Astrocyte (in vitro differentiated cells and primary cell): ENCODE results near the gene TTC36. TPM values are rescaled to one million over a fixed set of nuclear protein-coding genes. Genes with fewer than 3 reads are reported as not detected.

Experiments used
- DNase-seq: peaks from one replicate; pipeline ENCODE4 v3.0.0-alpha.2; 2010; ENCODE audit warnings: low read depth
- FAIRE-seq: peaks from 2 replicates; lab custom pipeline; 2011; peaks lifted over from hg19 to GRCh38; lab: Jason Lieb, UNC
- H2AFZ ChIP-seq: 2 replicates; pipeline ENCODE4 v1.6.0; 2012; ENCODE audit warnings: low read depth, low read length, inconsistent platforms
- H3K27ac ChIP-seq: 2 replicates; pipeline ENCODE4 v1.5.1; 2011; ENCODE audit warnings: low read depth, low read length, inconsistent platforms
- H3K27me3 ChIP-seq: 2 replicates; pipeline ENCODE4 v1.6.0; 2011; ENCODE audit warnings: low read length, inconsistent platforms; ENCODE audit not compliant: insufficient read depth
- H3K36me3 ChIP-seq: 2 replicates; pipeline ENCODE4 v1.5.1; 2011; ENCODE audit warnings: low read length, inconsistent platforms; ENCODE audit not compliant: insufficient read depth
- H3K4me1 ChIP-seq: 2 replicates; pipeline ENCODE4 v1.5.1; 2011; ENCODE audit warnings: low read length, inconsistent platforms; ENCODE audit not compliant: insufficient read depth
- H3K4me2 ChIP-seq: 2 replicates; pipeline ENCODE4 v1.6.0; 2012; ENCODE audit warnings: low read length, inconsistent platforms
- H3K4me3 ChIP-seq: 2 replicates; pipeline ENCODE4 v1.5.1; 2011; ENCODE audit warnings: low read depth, mild to moderate bottlenecking, low read length, inconsistent platforms; ENCODE audit not compliant: insufficient read depth
- H3K79me2 ChIP-seq: 2 replicates; pipeline ENCODE4 v1.6.0; 2012; ENCODE audit warnings: mild to moderate bottlenecking, low read length, inconsistent platforms; ENCODE audit not compliant: insufficient read depth
- H3K9ac ChIP-seq: 2 replicates; pipeline ENCODE4 v1.6.0; 2012; ENCODE audit warnings: mild to moderate bottlenecking, low read length, inconsistent platforms
- H3K9me3 ChIP-seq: 2 replicates; pipeline ENCODE4 v1.5.1; 2012; ENCODE audit warnings: low read depth, mild to moderate bottlenecking, low read length, inconsistent platforms; ENCODE audit not compliant: insufficient read depth
- H4K20me1 ChIP-seq: 2 replicates; pipeline ENCODE4 v1.6.0; 2012; ENCODE audit warnings: low read length, inconsistent platforms; ENCODE audit not compliant: insufficient read depth
- H3K27ac Mint-ChIP-seq: one replicate; pipeline ENCODE4 v1.8.0; 2021; ENCODE audit warnings: mild to moderate bottlenecking, mixed read lengths; ENCODE audit not compliant: unreplicated experiment
- H3K27me3 Mint-ChIP-seq: one replicate; pipeline ENCODE4 v1.8.0; 2021; ENCODE audit warnings: low read depth, mixed read lengths; ENCODE audit not compliant: unreplicated experiment
- H3K36me3 Mint-ChIP-seq: one replicate; pipeline ENCODE4 v1.8.0; 2021; ENCODE audit warnings: low read depth, mixed read lengths; ENCODE audit not compliant: unreplicated experiment
- H3K4me1 Mint-ChIP-seq: one replicate; pipeline ENCODE4 v1.8.0; 2021; ENCODE audit warnings: low read depth, mixed read lengths; ENCODE audit not compliant: unreplicated experiment
- H3K4me3 Mint-ChIP-seq: one replicate; pipeline ENCODE4 v1.8.0; 2021; ENCODE audit warnings: mild to moderate bottlenecking, moderate library complexity, mixed read lengths; ENCODE audit not compliant: unreplicated experiment
- H3K9me3 Mint-ChIP-seq: one replicate; pipeline ENCODE4 v1.8.0; 2021; ENCODE audit warnings: mild to moderate bottlenecking, mixed read lengths; ENCODE audit not compliant: unreplicated experiment
- EZH2 ChIP-seq: IDR thresholded peaks from 2 replicates; pipeline ENCODE4 v1.6.1; 2012; ENCODE audit warnings: mild to moderate bottlenecking, low read length, inconsistent platforms; ENCODE audit not compliant: insufficient read depth
- total RNA-seq: library from RNA; stranded (reverse); gene quantifications from 2 replicates; pipeline ENCODE4 v1.2.1, GENCODE V29; 2021
- TF ChIP-seq, protein P1 (sequence below): IDR thresholded peaks from 2 replicates; pipeline ENCODE4 v1.5.1; 2011; ENCODE audit warnings: low read depth, mild to moderate bottlenecking, inconsistent platforms, low read length, moderate library complexity; ENCODE audit not compliant: insufficient read depth

Gene TTC36
- total RNA-seq, 1 donor from 2014 or later: 0.43 TPM

GRCh38 chr11:118485273-118485672 is 42.0 kb upstream of the TTC36 start:
- peaks cover 9% of the 10 kb centered on the region for H3K36me3 Mint-ChIP-seq
- Histone ChIP-seq H2AFZ (no peak overlapping the region), H3K4me2 (no peak overlapping the region), H3K4me1 (no peaks in the 10 kb centered on the region), H3K27me3 (no peaks in the 10 kb centered on the region), H3K27ac (no peak overlapping the region), H3K9ac (no peak overlapping the region), H3K9me3 (no peaks in the 10 kb centered on the region), H3K4me3 (no peak overlapping the region), H4K20me1 (peaks cover 3% of the 10 kb centered on the region), H3K36me3 (peaks cover 48% of the 10 kb centered on the region), H3K79me2 (no peaks in the 10 kb centered on the region)
- H3K27me3 Mint-ChIP-seq: no peaks in the 10 kb centered on the region
- TF ChIP-seq, protein P1, sequence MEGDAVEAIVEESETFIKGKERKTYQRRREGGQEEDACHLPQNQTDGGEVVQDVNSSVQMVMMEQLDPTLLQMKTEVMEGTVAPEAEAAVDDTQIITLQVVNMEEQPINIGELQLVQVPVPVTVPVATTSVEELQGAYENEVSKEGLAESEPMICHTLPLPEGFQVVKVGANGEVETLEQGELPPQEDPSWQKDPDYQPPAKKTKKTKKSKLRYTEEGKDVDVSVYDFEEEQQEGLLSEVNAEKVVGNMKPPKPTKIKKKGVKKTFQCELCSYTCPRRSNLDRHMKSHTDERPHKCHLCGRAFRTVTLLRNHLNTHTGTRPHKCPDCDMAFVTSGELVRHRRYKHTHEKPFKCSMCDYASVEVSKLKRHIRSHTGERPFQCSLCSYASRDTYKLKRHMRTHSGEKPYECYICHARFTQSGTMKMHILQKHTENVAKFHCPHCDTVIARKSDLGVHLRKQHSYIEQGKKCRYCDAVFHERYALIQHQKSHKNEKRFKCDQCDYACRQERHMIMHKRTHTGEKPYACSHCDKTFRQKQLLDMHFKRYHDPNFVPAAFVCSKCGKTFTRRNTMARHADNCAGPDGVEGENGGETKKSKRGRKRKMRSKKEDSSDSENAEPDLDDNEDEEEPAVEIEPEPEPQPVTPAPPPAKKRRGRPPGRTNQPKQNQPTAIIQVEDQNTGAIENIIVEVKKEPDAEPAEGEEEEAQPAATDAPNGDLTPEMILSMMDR: peak; percentile 15
- no peak for TF ChIP-seq EZH2
- H3K27ac Mint-ChIP-seq: no peak overlapping the region
- FAIRE-seq (no peak), DNase-seq (no peak)
- no peaks in the 10 kb centered on the region for H3K9me3 Mint-ChIP-seq
- H3K4me3 Mint-ChIP-seq: no peak overlapping the region
- no peaks in the 10 kb centered on the region for H3K4me1 Mint-ChIP-seq

- Histone ChIP-seq H2AFZ (no peak overlapping the region), H3K4me2 (no peak overlapping the region), H3K9me3 (no peaks in the 10 kb centered on the region), H3K79me2 (no peaks in the 10 kb centered on the region), H3K36me3 (peaks cover 51% of the 10 kb centered on the region), H3K27me3 (no peaks in the 10 kb centered on the region), H3K9ac (no peak overlapping the region), H3K27ac (no peak overlapping the region), H3K4me3 (no peak overlapping the region), H3K4me1 (no peaks in the 10 kb centered on the region), H4K20me1 (no peaks in the 10 kb centered on the region)
- H3K4me3 Mint-ChIP-seq: no peak overlapping the region
- DNase-seq (peak; percentile 55), FAIRE-seq (peak; percentile 97)
- peaks cover 4% of the 10 kb centered on the region for H3K36me3 Mint-ChIP-seq
- TF ChIP-seq EZH2: no peak
- TF ChIP-seq, protein P1: peak; percentile 94
- no peaks in the 10 kb centered on the region for H3K4me1 Mint-ChIP-seq
- no peaks in the 10 kb centered on the region for H3K27me3 Mint-ChIP-seq
- no peaks in the 10 kb centered on the region for H3K9me3 Mint-ChIP-seq
- H3K27ac Mint-ChIP-seq: peak overlapping the region; percentile 38
These were observed 38.7 kb upstream of the TTC36 start for GRCh38 chr11:118488480-118489109.

DNA sequence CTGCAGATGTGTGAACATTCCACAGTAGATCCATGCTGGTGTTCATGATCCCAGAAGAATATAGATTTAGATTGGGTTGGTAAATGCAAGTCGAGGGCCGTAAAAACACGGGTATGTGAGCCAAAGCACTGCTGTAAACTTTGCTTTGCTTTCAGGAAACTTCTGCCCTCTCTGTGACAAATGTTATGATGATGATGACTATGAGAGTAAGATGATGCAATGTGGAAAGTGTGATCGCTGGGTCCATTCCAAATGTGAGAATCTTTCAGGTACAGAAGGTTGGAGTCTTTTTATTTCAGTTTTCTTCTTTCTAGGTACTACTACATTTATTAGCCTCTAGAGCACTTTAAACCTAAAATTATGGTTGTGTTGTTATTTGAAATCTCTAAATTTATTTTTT is 36.2 kb upstream of the TTC36 start:
- no peak overlapping the region for H3K27ac ChIP-seq
- Mint-ChIP-seq H3K36me3 (peaks cover 4% of the 10 kb centered on the region), H3K27me3 (no peaks in the 10 kb centered on the region), H3K4me3 (no peak overlapping the region), H3K27ac (no peak overlapping the region), H3K4me1 (no peaks in the 10 kb centered on the region), H3K9me3 (no peaks in the 10 kb centered on the region)
- peaks cover 60% of the 10 kb centered on the region for H3K36me3 ChIP-seq
- FAIRE-seq (no peak), DNase-seq (no peak)
- H3K79me2 ChIP-seq: no peaks in the 10 kb centered on the region
- H3K9me3 ChIP-seq: no peaks in the 10 kb centered on the region
- H3K4me1 ChIP-seq: no peaks in the 10 kb centered on the region
- no peaks in the 10 kb centered on the region for H4K20me1 ChIP-seq
- H3K9ac ChIP-seq: no peak overlapping the region
- no peaks in the 10 kb centered on the region for H3K27me3 ChIP-seq
- TF ChIP-seq, protein P1: no peak
- TF ChIP-seq EZH2: no peak
- no peak overlapping the region for H3K4me2 ChIP-seq
- no peak overlapping the region for H3K4me3 ChIP-seq
- H2AFZ ChIP-seq: no peak overlapping the region
